Fibroblast of mammary gland (primary cell): Measurements from ENCODE around the gene HTR1B.

Experiments
- DNase-seq: peaks from one replicate; pipeline ENCODE4 v3.0.0-alpha.2; 2010; ENCODE audit warnings: low read depth
- H3K4me3 ChIP-seq: 2 replicates; pipeline ENCODE4 v1.5.1; 2011; ENCODE audit warnings: low read depth, mild to moderate bottlenecking, low read length, moderate library complexity; ENCODE audit not compliant: control insufficient read depth
- TF ChIP-seq, protein P1 (sequence below): conservative IDR thresholded peaks from 2 replicates; pipeline ENCODE4 v1.5.1; 2011; ENCODE audit warnings: low read depth, low read length, inconsistent platforms; ENCODE audit not compliant: control insufficient read depth, insufficient read depth

HTR1B gene

DNA sequence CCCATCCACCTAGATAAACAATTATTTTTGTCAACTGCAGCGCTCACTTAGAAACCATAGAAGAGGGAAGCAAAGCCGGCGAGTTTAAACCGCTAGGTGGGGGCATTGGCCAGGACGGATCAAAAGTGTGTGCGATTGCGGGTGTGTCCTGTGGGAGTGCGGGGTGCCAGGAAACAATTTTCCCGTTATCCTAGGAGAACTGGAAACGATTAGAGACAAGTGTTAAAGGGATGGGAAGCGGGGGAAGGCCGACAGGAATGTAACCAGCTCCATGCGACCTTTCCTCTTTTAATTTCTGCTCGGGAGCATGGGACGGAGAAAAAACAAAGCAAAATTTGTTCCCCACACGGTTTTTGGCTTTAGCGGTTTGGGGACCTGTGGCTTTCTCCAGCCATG is 2.8 kb upstream of the HTR1B start:
- DNase-seq: peak; percentile 76
- TF ChIP-seq, protein P1, sequence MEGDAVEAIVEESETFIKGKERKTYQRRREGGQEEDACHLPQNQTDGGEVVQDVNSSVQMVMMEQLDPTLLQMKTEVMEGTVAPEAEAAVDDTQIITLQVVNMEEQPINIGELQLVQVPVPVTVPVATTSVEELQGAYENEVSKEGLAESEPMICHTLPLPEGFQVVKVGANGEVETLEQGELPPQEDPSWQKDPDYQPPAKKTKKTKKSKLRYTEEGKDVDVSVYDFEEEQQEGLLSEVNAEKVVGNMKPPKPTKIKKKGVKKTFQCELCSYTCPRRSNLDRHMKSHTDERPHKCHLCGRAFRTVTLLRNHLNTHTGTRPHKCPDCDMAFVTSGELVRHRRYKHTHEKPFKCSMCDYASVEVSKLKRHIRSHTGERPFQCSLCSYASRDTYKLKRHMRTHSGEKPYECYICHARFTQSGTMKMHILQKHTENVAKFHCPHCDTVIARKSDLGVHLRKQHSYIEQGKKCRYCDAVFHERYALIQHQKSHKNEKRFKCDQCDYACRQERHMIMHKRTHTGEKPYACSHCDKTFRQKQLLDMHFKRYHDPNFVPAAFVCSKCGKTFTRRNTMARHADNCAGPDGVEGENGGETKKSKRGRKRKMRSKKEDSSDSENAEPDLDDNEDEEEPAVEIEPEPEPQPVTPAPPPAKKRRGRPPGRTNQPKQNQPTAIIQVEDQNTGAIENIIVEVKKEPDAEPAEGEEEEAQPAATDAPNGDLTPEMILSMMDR: peak; percentile 93
- H3K4me3 ChIP-seq: peak overlapping the region; percentile 54

DNA sequence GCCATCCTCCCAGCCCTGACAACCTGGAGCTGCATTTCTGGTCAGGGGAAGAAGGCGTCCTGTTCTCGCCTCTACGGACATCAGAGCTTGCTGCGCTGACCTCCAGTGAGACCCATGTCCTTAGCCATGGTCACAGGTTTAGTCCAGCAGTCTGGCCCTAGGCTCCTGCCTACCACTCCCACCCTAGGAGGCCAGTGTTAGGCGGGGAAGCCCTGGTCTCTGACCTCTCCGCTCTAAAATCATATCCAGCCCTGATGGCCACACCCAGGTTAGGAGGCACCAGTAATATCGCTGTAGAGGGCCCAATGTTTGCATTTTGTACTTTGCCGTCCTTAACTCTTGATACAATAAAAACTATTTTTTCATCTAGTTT is 1.2 kb upstream of the HTR1B start:
- no peak for DNase-seq
- TF ChIP-seq, protein P1: no peak
- H3K4me3 ChIP-seq: peak overlapping the region; percentile 36

DNA sequence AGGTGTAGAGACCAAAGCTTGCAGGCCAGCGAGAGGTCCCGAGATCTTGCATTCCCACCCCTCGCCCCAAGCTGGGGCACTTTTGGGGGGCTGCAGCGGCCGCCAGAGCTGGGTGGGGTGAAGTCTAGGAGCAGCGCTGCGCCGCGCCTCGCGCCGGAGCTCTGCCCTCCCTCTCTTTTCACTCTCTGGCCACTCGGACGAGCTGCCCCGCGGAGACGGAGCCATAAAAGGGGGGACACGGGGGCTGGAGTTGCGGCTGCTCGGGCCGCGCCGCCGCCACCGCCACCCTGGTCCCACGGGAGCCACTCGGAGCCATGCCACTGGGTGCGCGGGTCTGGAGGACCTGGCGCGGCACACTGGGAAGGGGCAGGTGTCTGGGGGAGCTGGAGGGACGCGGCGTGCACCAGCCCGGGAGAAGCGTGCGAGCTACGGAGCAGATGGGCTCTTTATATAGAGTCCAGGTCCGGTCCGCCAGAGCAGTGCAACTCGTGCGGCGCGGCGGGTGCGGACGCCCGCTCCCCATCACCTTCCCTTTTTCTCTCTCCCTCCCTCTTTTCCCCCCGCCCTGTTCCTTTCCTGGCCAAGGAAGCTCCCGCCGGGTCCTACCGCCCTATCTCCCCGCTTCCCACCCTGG is 687 bp upstream of the HTR1B start:
- H3K4me3 ChIP-seq: peak overlapping the region; percentile 36
- TF ChIP-seq, protein P1: no peak

DNA sequence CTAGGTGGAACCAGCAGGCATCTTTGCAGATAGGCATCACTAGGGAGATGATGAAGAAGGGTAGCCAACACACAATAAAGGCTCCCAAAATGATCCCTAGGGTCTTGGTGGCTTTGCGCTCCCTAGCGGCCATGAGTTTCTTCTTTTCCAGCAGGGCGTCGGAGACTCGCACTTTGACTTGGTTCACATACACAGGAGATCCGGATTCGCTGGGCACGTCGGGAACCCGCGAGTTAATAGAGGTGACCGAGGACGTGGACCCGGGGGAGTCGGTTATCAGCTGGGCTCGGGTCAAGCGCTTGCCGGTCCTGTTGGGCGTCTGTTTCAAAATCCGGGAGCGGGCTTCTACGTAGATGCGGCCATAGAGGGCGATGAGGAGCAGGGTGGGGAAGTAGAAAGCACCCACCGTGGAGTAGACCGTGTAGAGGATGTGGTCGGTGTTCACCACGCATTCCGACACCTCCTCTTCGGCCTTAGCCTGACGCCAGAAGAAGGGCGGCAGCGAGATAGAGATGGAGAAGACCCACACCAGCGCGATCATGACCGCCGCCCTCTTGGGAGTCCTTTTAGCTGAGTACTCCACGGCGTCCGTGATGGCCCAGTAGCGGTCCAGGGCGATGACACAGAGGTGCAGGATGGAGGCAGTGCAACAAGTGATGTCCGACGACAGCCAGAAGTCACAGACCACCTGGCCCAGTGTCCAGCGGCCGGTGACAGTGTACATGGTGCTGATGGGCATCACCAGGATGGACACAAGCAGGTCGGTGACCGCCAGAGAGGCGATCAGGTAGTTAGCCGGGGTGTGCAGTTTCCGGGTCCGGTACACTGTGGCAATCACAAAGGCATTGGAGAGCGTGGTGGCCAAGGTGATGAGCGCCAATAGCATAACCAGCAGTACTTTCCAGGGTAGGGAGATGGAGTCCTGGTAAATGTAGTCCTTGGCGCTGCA is 658 bp downstream of the HTR1B start:
- DNase-seq: no peak
- peak overlapping the region; percentile 36 for H3K4me3 ChIP-seq
- TF ChIP-seq, protein P1: peak; percentile 31

More for the DNA sequence above, 687 bp upstream of the HTR1B start:
- no peak for DNase-seq

DNA sequence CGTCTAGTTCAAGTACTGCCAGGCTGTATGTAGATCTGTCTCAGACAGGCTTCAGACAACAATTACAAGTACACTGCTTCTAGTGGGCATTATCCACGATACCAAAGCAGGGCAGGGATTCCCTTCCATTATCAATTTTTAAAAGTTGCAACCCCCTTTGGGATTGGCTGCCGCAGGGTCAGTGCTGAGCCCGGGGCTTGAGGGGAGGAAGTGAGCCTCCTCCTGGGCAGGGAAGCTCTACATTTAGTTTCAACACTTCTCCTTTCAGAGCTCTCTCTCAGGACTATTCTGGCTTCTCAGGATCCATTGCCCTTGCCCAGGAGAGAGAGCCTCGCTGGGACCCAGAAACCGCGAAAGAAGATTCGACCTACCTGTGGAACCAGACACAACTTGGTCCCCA is 1.5 kb downstream of the HTR1B start:
- no peak overlapping the region for H3K4me3 ChIP-seq
- TF ChIP-seq, protein P1: no peak

DNA sequence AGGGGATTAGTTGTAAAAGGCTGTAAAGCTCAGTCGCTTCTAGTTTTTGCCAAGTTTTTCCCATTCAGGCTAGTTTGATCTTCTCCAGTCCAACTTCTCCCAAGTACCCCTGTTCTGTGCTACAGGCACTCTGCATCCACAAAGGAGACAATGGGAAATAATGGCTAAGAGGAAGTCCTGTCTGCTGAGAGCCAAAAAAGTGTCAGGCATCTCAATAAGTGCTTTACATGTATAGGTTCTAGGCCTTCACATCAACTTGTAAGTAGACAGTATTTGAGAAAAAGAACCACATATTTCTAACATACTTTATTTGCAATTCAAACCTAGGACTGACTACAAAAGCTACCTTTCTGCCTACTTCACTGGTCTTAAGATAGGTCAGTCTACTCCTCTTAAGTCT is 4.9 kb downstream of the HTR1B start:
- no peak overlapping the region for H3K4me3 ChIP-seq
- TF ChIP-seq, protein P1: no peak
- DNase-seq: no peak

More for the DNA sequence above, 1.5 kb downstream of the HTR1B start:
- DNase-seq: no peak
